ENCODE measurements around the gene SLC2A4. TPM values are rescaled to one million over a fixed set of nuclear protein-coding genes. Genes with fewer than 3 reads are reported as not detected.

Gene SLC2A4
- total RNA-seq, 1 donor from 2014 or later = not detected

DNA sequence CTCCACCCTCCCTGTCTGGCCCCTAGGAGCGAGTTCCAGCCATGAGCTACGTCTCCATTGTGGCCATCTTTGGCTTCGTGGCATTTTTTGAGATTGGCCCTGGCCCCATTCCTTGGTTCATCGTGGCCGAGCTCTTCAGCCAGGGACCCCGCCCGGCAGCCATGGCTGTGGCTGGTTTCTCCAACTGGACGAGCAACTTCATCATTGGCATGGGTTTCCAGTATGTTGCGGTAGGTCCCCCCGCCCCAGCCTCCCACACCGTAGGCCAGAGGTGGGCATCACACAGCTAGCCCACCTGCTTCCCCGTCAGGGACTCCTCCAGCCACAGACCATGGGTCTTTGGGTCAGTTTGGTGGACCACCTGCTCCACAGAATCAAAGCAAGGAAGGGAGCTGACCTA, 4.2 kb downstream of the SLC2A4 start:
- Mint-ChIP-seq H3K27ac (no peak overlapping the region), H3K36me3 (ENCODE audit: low read depth) (no peaks in the 10 kb centered on the region), H3K9me3 (no peaks in the 10 kb centered on the region), H3K27me3 (peaks cover 39% of the 10 kb centered on the region), H3K4me1 (peaks cover 10% of the 10 kb centered on the region), H3K4me3 (no peak overlapping the region)
- no peak for ATAC-seq (ENCODE audit: low read depth)
- CTCF ChIA-PET = interaction anchor here (1.6 kb wide), 1 partner anchor 11 kb away, joined by 5 read pairs; no protein-coding TSS in a partner anchor
- intact Hi-C loops (cut with micrococcal nuclease) = no loop called here
- POLR2A ChIA-PET = interaction anchor here (0.5 to 1.0 kb wide), 2 partner anchors 20 to 22 kb away, joined by 3 to 12 read pairs; partner anchors contain the start of gene EIF5A
- no peak for TF ChIP-seq CTCF (IDR thresholded peaks at IDR 0.05)
- no peak for DNase-seq

DNA sequence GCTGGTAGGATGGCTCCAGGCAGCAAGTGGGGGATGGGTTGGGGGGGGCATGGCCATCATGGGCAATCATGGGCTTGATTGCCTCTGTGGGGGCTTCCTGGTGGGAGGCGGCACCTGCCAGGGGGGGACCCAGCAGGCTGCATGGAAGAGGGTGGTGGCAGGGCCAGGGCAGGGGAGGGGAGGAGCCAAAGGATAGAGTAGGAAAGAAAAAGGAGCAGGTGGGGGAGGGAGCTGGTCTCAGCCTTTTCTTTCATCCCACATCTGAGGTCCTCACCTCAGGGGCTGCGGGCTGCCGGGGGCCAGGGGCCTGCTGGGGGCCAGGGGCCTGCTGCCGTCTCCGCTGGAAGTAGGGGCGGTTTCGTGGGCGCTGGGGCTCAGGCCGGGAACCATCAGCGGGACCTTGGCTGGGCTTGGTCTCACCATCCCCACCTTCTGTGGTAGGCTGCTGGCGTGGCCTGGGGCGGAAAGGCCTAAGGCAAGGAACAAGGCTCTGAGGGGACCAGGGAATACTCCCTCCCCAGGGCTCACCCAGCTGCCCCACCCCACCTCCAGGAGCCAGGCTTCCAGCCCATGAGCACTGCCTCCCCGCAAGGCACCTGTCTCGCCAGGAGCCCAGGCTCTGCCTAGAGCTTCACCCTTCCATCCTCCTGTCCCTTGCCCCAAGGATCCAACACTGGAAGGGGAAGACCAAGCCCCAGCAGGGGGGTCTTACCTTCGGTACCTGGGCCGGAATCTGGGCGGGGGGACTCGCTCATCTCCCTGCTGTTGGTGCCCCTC, 7.9 kb downstream of the SLC2A4 start:
- ChIA-PET POLR2A (no interaction called here), CTCF (no interaction called here)
- intact Hi-C loops (cut with micrococcal nuclease) = no loop called here
- Mint-ChIP-seq H3K9me3 (no peaks in the 10 kb centered on the region), H3K4me1 (peaks cover 8% of the 10 kb centered on the region), H3K27ac (no peak overlapping the region), H3K4me3 (no peak overlapping the region), H3K27me3 (peaks cover 37% of the 10 kb centered on the region), H3K36me3 (ENCODE audit: low read depth) (no peaks in the 10 kb centered on the region)
- no peak for TF ChIP-seq CTCF (IDR thresholded peaks at IDR 0.05)
- DNase-seq = no peak
- no peak for ATAC-seq (ENCODE audit: low read depth)

DNA sequence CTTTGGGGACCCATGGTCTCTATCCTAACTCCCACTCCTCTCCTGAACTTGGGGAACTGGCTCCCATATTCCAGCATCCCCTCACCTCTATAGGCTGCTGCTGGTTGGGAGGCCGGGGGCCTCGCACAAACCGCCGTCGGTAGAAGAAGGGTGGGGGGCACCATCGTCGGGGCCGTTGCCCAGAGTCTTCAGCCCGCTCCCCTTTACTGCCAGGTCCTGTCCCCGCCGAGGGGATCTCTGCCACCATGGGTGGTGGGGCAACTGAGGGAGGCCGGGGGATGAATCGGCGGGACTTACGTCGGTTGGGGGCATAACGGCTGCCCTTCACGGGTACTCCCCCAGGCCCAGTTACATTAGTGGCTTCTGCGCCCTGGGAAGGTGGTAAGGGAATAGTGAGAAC, 8.6 kb downstream of the SLC2A4 start:
- no peak for ATAC-seq (ENCODE audit: low read depth)
- peaks cover 40% of the 10 kb centered on the region for H3K27me3 Mint-ChIP-seq
- POLR2A ChIA-PET = no interaction called here

DNA sequence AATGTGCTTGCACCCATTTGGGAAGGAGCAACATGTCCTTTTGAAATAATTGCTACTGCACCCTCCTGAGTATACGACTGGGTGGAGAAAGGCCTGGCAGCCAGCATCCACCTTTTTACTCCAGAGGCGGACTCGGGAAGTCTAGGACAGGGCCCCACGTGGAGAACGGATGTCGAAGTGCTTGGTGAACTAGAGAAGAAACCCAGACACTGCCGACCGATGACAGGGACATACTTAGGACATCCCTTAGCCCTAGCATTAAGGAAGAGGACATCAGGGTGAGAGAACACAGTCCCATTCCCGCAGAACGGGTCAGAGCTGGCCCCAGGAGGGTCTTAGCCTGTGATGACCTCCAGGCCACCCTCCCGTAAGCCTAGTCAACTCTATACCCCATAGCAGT, 9.2 kb downstream of the SLC2A4 start:
- POLR2A ChIA-PET = no interaction called here

More for the DNA sequence above, 8.6 kb downstream of the SLC2A4 start:
- no peaks in the 10 kb centered on the region for H3K36me3 Mint-ChIP-seq (ENCODE audit: low read depth)
- H3K4me3 Mint-ChIP-seq = no peak overlapping the region
- CTCF ChIA-PET = no interaction called here
- intact Hi-C loops (cut with micrococcal nuclease) = no loop called here
- no peak for DNase-seq
- H3K4me1 Mint-ChIP-seq = peaks cover 12% of the 10 kb centered on the region
- H3K27ac Mint-ChIP-seq = no peak overlapping the region
- TF ChIP-seq CTCF (IDR thresholded peaks at IDR 0.05) = no peak
- H3K9me3 Mint-ChIP-seq = no peaks in the 10 kb centered on the region

More for the DNA sequence above, 9.2 kb downstream of the SLC2A4 start:
- intact Hi-C loops (cut with micrococcal nuclease) = no loop called here
- CTCF ChIA-PET = no interaction called here
- Mint-ChIP-seq H3K27ac (no peak overlapping the region), H3K36me3 (ENCODE audit: low read depth) (no peaks in the 10 kb centered on the region), H3K4me1 (peaks cover 15% of the 10 kb centered on the region), H3K27me3 (peaks cover 43% of the 10 kb centered on the region), H3K9me3 (no peaks in the 10 kb centered on the region), H3K4me3 (no peak overlapping the region)
- no peak for TF ChIP-seq CTCF (IDR thresholded peaks at IDR 0.05)
- DNase-seq (no peak), ATAC-seq (ENCODE audit: low read depth) (no peak)

Measured in activated B cell treated with CpG ODN at 0.5 μM for 24 hours (primary cell).